GM12891 (cell line): ENCODE data around the gene DNM3.
"Not testable (repeated sequence)": the region's sequence is repeated elsewhere in the genome, so short reads cannot be mapped to it uniquely, and the experiment has no call there.

Experiments
- DNase-seq: peaks from one replicate; pipeline ENCODE4 v3.0.0; 2011; ENCODE audit warnings: low spot score; ENCODE audit not compliant: insufficient read length
- FAIRE-seq: peaks from 2 replicates; lab custom pipeline; 2011; peaks lifted over from hg19 to GRCh38; lab: Jason Lieb, UNC
- PAX5 ChIP-seq: IDR thresholded peaks from 2 replicates; pipeline ENCODE4 v1.6.1; 2011; ENCODE audit warnings: low read length, moderate library complexity, mild to moderate bottlenecking; ENCODE audit not compliant: insufficient read depth, severe bottlenecking
- POLR2A ChIP-seq: IDR thresholded peaks from 2 replicates; pipeline ENCODE4 v1.6.1; 2011; ENCODE audit warnings: low read depth, low read length, control low read depth
- POLR2AphosphoS5 ChIP-seq: IDR thresholded peaks from 2 replicates; pipeline ENCODE4 v1.6.1; 2011; ENCODE audit warnings: low read depth, low read length, control low read depth
- POU2F2 ChIP-seq: IDR thresholded peaks from 2 replicates; pipeline ENCODE4 v1.6.1; 2011; ENCODE audit warnings: low read depth, mild to moderate bottlenecking, control low read depth, low read length, moderate library complexity
- SPI1 ChIP-seq: IDR thresholded peaks from 2 replicates; pipeline ENCODE4 v1.6.1; 2011; ENCODE audit warnings: low read depth, low read length, control low read depth
- TAF1 ChIP-seq: IDR thresholded peaks from 2 replicates; pipeline ENCODE4 v1.6.1; 2011; ENCODE audit warnings: low read depth, low read length, control low read depth

DNM3 gene

GRCh38 chr1:172420385-172420784 lies 579.1 kb downstream of the DNM3 start, which contains the start of gene C1orf105:
Gene C1orf105 (plus strand): TSS chr1:172420685. CDS start chr1:172420886, 201 bp downstream.
- TF ChIP-seq SPI1 (no peak), PAX5 (no peak), TAF1 (no peak), POLR2AphosphoS5 (no peak)
- FAIRE-seq (no peak), DNase-seq (no peak)

GRCh38 chr1:172421974-172422604 lies 580.8 kb downstream of the DNM3 start:
- DNase-seq (no peak), FAIRE-seq (no peak)
- TF ChIP-seq POLR2A, result no peak
- no peak for TF ChIP-seq TAF1
- TF ChIP-seq SPI1, result no peak
- no peak for TF ChIP-seq PAX5
- no peak for TF ChIP-seq POLR2AphosphoS5
- no peak for TF ChIP-seq POU2F2

GRCh38 chr1:172423336-172423735 lies 582.0 kb downstream of the DNM3 start:
- FAIRE-seq (no peak), DNase-seq (no peak)
- TF ChIP-seq POLR2A (no peak), SPI1 (no peak), PAX5 (no peak), POLR2AphosphoS5 (no peak), TAF1 (no peak), POU2F2 (no peak)

- no peak for TF ChIP-seq PAX5
- TF ChIP-seq POU2F2, result no peak
- TF ChIP-seq SPI1, result no peak
- no peak for TF ChIP-seq POLR2A
- TF ChIP-seq TAF1, result no peak
- TF ChIP-seq POLR2AphosphoS5, result no peak
- DNase-seq, result no peak
- no peak for FAIRE-seq
These were observed 584.0 kb downstream of the DNM3 start for GRCh38 chr1:172425339-172425738.

GRCh38 chr1:172427191-172427590 lies 585.9 kb downstream of the DNM3 start:
- no peak for TF ChIP-seq POU2F2
- TF ChIP-seq TAF1, result no peak
- no peak for TF ChIP-seq SPI1
- TF ChIP-seq POLR2AphosphoS5, result no peak
- no peak for TF ChIP-seq PAX5
- TF ChIP-seq POLR2A, result no peak
- DNase-seq, result no peak
- no peak for FAIRE-seq

- DNase-seq (no peak), FAIRE-seq (peak; percentile 71)
- TF ChIP-seq SPI1 (no peak), POLR2AphosphoS5 (no peak), PAX5 (no peak), TAF1 (no peak), POU2F2 (no peak), POLR2A (no peak)
These were observed 588.2 kb downstream of the DNM3 start for GRCh38 chr1:172429331-172430127.

- TF ChIP-seq PAX5 (no peak), TAF1 (no peak), POU2F2 (no peak), POLR2AphosphoS5 (no peak), POLR2A (no peak), SPI1 (no peak)
- no peak for FAIRE-seq
These were observed 588.8 kb downstream of the DNM3 start for GRCh38 chr1:172430128-172430454.

GRCh38 chr1:172431204-172431603 lies 589.9 kb downstream of the DNM3 start:
- FAIRE-seq, result no peak
- TF ChIP-seq PAX5 (no peak), POU2F2 (no peak), SPI1 (no peak), POLR2AphosphoS5 (no peak), POLR2A (no peak), TAF1 (no peak)
- no peak for DNase-seq

More at GRCh38 chr1:172430128-172430454, 588.8 kb downstream of the DNM3 start:
- no peak for DNase-seq

- FAIRE-seq (no peak), DNase-seq (no peak)
- no peak for TF ChIP-seq SPI1
- TF ChIP-seq PAX5, result no peak
- no peak for TF ChIP-seq POLR2AphosphoS5
- no peak for TF ChIP-seq POLR2A
- no peak for TF ChIP-seq TAF1
- TF ChIP-seq POU2F2, result no peak
These were observed 590.5 kb downstream of the DNM3 start for GRCh38 chr1:172431721-172432192.

- DNase-seq, FAIRE-seq: not testable (repeated sequence)
These were observed 595.9 kb downstream of the DNM3 start for GRCh38 chr1:172437183-172437582.
